Measurements from ENCODE around the gene TSPAN14. TPM values are rescaled to one million over a fixed set of nuclear protein-coding genes. Genes with fewer than 3 reads are reported as not detected.

Gene TSPAN14
- total RNA-seq, 1 donor from 2014 or later, result 18.9 TPM

- H3K27ac Mint-ChIP-seq, result no peak overlapping the region
These were observed 33.9 kb downstream of the TSPAN14 start for GRCh38 chr10:80487791-80488538.

GRCh38 chr10:80488539-80489066, 34.5 kb downstream of the TSPAN14 start:
- Mint-ChIP-seq H3K4me3 (no peak overlapping the region), H3K9me3 (peaks cover 2% of the 10 kb centered on the region), H3K36me3 (ENCODE audit: low read depth) (peaks cover 43% of the 10 kb centered on the region), H3K27ac (no peak overlapping the region), H3K4me1 (peaks cover 63% of the 10 kb centered on the region), H3K27me3 (no peaks in the 10 kb centered on the region)
- DNase-seq, result no peak
- no peak for ATAC-seq (ENCODE audit: low read depth)
- TF ChIP-seq CTCF (IDR thresholded peaks at IDR 0.05), result no peak
- ChIA-PET POLR2A (interaction anchor here (1.1 kb wide), 1 partner anchor 13 kb away, joined by 3 read pairs; no protein-coding TSS in a partner anchor), CTCF (no interaction called here)
- intact Hi-C loops (cut with micrococcal nuclease), result no loop called here

More at GRCh38 chr10:80487791-80488538, 33.9 kb downstream of the TSPAN14 start:
- intact Hi-C loops (cut with micrococcal nuclease), result loop anchor here (2.0 kb wide), 1 partner anchor 15 kb away; no protein-coding TSS in a partner anchor
- Mint-ChIP-seq H3K4me3 (no peak overlapping the region), H3K4me1 (peaks cover 61% of the 10 kb centered on the region), H3K27me3 (no peaks in the 10 kb centered on the region), H3K9me3 (peaks cover 2% of the 10 kb centered on the region), H3K36me3 (ENCODE audit: low read depth) (peaks cover 43% of the 10 kb centered on the region)
- DNase-seq (no peak), ATAC-seq (ENCODE audit: low read depth) (no peak)
- ChIA-PET POLR2A (interaction anchor here (1.1 kb wide), 1 partner anchor 14 kb away, joined by 3 read pairs; no protein-coding TSS in a partner anchor), CTCF (interaction anchor here (1.7 kb wide), 1 partner anchor 18 kb away, joined by 6 read pairs; no protein-coding TSS in a partner anchor)
- no peak for TF ChIP-seq CTCF (IDR thresholded peaks at IDR 0.05)

DNA sequence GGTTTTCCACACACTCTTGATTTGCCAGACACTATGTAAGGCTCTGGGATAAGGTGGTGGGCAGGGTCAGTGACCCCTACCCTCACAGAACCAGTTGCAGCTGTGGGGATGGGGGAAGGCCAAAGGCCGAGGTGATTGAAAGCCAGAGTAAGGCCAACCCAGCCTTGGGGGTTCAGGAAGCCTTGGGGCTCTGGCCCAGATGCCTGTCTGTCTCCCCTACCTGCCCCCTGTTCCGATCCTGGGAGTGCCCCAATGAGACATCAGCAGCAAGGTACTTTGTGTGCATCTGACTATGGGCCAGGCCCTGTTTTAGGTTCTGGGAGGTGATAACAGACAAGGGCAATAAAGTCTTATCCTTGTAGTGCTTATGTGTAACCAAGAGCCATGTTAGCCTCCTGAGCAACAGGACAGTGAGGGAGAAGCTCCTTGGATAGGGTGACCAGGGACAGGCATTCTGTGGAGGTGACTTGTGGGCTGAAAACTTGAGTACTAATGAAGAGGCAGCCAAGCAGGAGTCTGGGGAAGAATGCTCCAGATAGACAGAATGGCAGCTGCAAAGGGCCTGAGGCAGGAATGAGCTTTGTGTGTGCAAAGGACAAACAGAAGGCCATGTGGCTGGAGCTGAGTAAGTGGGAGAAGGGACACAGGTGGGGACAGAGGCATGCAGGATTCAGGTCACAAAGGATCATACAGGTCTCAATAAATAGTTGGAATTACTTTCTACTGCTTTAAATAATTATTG, 35.4 kb downstream of the TSPAN14 start:
- Mint-ChIP-seq H3K9me3 (peaks cover 2% of the 10 kb centered on the region), H3K36me3 (ENCODE audit: low read depth) (peaks cover 47% of the 10 kb centered on the region), H3K4me3 (no peak overlapping the region), H3K27ac (no peak overlapping the region), H3K4me1 (peaks cover 65% of the 10 kb centered on the region), H3K27me3 (no peaks in the 10 kb centered on the region)
- POLR2A ChIA-PET, result interaction anchor here (1.1 kb wide), 1 partner anchor 12 kb away, joined by 3 read pairs; no protein-coding TSS in a partner anchor
- DNase-seq, result no peak
- intact Hi-C loops (cut with micrococcal nuclease), result no loop called here
- no peak for TF ChIP-seq CTCF (IDR thresholded peaks at IDR 0.05)
- CTCF ChIA-PET, result no interaction called here
- no peak for ATAC-seq (ENCODE audit: low read depth)

- POLR2A ChIA-PET, result interaction anchor here (0.8 to 0.9 kb wide), 2 partner anchors 9 to 27 kb away, joined by 3 to 5 read pairs; no protein-coding TSS in a partner anchor
- H3K4me1 Mint-ChIP-seq, result peaks cover 53% of the 10 kb centered on the region
These were observed 37.4 kb downstream of the TSPAN14 start for GRCh38 chr10:80491251-80492102.

More at GRCh38 chr10:80491251-80492102, 37.4 kb downstream of the TSPAN14 start:
- TF ChIP-seq CTCF (IDR thresholded peaks at IDR 0.05), result no peak
- Mint-ChIP-seq H3K9me3 (peaks cover 8% of the 10 kb centered on the region), H3K36me3 (ENCODE audit: low read depth) (peaks cover 62% of the 10 kb centered on the region), H3K4me3 (no peak overlapping the region), H3K27me3 (no peaks in the 10 kb centered on the region), H3K27ac (no peak overlapping the region)
- CTCF ChIA-PET, result interaction anchor here (0.7 to 1.3 kb wide), 4 partner anchors 13 to 348 kb away, joined by 3 to 4 read pairs (median 4); no protein-coding TSS in a partner anchor
- intact Hi-C loops (cut with micrococcal nuclease), result no loop called here
- DNase-seq (no peak), ATAC-seq (ENCODE audit: low read depth) (no peak)
